ENCODE measurements around the gene HES3. TPM values are rescaled to one million over a fixed set of nuclear protein-coding genes. Genes with fewer than 3 reads are reported as not detected.
A peak's percentile ranks its signal among the peaks of the same experiment; 100 is the strongest.

HES3 gene
- polyA plus RNA-seq, 1 of the 3 experiments (the other 2 are of a cell fraction): not detected

DNA sequence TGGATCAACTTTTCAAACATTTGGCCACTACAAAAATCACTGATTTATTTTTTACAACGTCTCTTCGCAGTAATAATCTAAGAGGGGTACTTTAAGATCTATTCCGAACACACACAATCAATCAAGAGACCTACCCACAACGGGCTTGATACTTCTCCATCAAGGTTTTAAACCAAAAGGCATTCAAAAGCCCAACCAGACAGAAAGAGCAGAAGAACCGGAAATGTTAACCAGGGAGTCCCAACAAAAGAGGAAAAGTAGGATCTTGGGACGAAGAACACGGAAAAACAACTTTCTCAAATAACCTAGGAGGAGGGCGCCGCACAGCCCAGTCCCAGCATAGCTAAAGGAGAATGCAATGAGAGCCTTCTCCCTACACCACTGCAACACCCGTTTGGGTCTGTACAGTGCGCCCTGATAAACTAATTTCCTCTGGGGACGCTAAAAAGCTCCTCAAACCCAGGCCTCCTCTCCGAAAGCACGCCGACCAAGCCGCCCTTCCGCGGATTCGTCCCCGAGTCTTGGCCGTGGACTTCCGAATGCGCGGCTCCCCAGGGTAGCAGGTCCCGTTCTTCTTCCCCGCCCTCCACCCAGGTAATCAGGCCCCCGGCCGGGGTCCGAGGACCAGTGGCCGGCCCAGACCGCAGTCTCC lies 45.2 kb upstream of the HES3 start:
- ChIA-PET POLR2A (interaction anchor here (1.6 kb wide), 1 partner anchor 10 kb away, joined by 3 read pairs; no protein-coding TSS in a partner anchor), CTCF (interaction anchor here (1.0 to 6.8 kb wide), 9 partner anchors 10 to 144 kb away, joined by 3 to 52 read pairs (median 5); no protein-coding TSS in a partner anchor)
- Histone ChIP-seq H3F3A (replicated peaks; ENCODE audit: insufficient read depth) (peaks cover 5% of the 10 kb centered on the region), H2AFZ (ENCODE audit: low read depth) (no peak overlapping the region), H3K27ac (ENCODE audit: low read depth in 2 of 2, low read length in 1 of 2) (peak overlapping the region; percentile 71 to 74), H3K9me3 (no peaks in the 10 kb centered on the region), H3K27me3 (ENCODE audit: insufficient read depth) (no peaks in the 10 kb centered on the region), H3K4me1 (ENCODE audit: control insufficient read depth in 1 of 2, insufficient read depth in 2 of 2, low read depth in 1 of 2, low read length in 1 of 2) (peaks cover 8 to 17% of the 10 kb centered on the region in 2 experiments; a peak in 3 of 4 replicates), H3K9me2 (no peaks in the 10 kb centered on the region), H3K79me2 (ENCODE audit: insufficient read depth) (peaks cover 62% of the 10 kb centered on the region), H3K4me3 (ENCODE audit: low read depth in 2 of 2, low read length in 1 of 2) (peak overlapping the region; percentile 84 to 87), H3K4me2 (peak overlapping the region; percentile 76), H3K9ac (peak overlapping the region; percentile 98), H4K20me1 (ENCODE audit: insufficient read depth) (peaks cover 44% of the 10 kb centered on the region), H3K36me3 (replicated peaks in 1 of 2; ENCODE audit: control insufficient read depth in 1 of 2, insufficient read depth in 2 of 2, low read length in 1 of 2) (peaks cover 17 to 37% of the 10 kb centered on the region in 2 experiments)
- TF ChIP-seq GATA2 (CRISPR knock-in tag; IDR thresholded peaks at IDR 0.05): no peak
- TF ChIP-seq MXI1 (IDR thresholded peaks at IDR 0.05; ENCODE audit: low read depth, low read length): peak; percentile 6; the same call in 1 of the 2 replicates
- no peak for TF ChIP-seq TAF1 (IDR thresholded peaks at IDR 0.05; ENCODE audit: borderline replicate concordance, low read depth, low read length)
- no peak for TF ChIP-seq NRF1 (IDR thresholded peaks at IDR 0.05; ENCODE audit: low read depth, low read length)
- TF ChIP-seq PBX3 (IDR thresholded peaks at IDR 0.05): no peak
- TF ChIP-seq, protein P1, sequence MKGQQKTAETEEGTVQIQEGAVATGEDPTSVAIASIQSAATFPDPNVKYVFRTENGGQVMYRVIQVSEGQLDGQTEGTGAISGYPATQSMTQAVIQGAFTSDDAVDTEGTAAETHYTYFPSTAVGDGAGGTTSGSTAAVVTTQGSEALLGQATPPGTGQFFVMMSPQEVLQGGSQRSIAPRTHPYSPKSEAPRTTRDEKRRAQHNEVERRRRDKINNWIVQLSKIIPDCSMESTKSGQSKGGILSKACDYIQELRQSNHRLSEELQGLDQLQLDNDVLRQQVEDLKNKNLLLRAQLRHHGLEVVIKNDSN (IDR thresholded peaks at IDR 0.05; ENCODE audit: borderline replicate concordance, low read depth): no peak
- TF ChIP-seq, protein P2, sequence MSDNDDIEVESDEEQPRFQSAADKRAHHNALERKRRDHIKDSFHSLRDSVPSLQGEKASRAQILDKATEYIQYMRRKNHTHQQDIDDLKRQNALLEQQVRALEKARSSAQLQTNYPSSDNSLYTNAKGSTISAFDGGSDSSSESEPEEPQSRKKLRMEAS (IDR thresholded peaks at IDR 0.05; ENCODE audit: low read depth): no peak
- no peak for TF ChIP-seq POLR2AphosphoS5 (IDR thresholded peaks at IDR 0.05; ENCODE audit: low read depth, low read length)
- no peak for TF ChIP-seq RCOR1 (IDR thresholded peaks at IDR 0.05; ENCODE audit: low read length)
- no peak for DNase-seq
- under 1% methylated on average over 21 of the region's 31 CpGs for WGBS (ENCODE audit: low lambda C conversion rate)

GRCh38 chr1:6199298-6200187 lies 44.4 kb upstream of the HES3 start, which contains the start of gene RPL22:
Gene RPL22, minus strand, starts transcription at chr1:6199595. Its CDS starts 22 bp downstream, at chr1:6199573.
- no peaks in the 10 kb centered on the region for H3K9me2 ChIP-seq
- no peaks in the 10 kb centered on the region for H3K9me3 ChIP-seq
- H3F3A ChIP-seq (replicated peaks; ENCODE audit: insufficient read depth): peaks cover 5% of the 10 kb centered on the region
- H3K27ac ChIP-seq (ENCODE audit: low read depth in 2 of 2, low read length in 1 of 2): peak within 1 kb of the TSS; percentile 74 to 91
- peaks cover 8 to 17% of the 10 kb centered on the region in 2 experiments; a peak in 3 of 4 replicates for H3K4me1 ChIP-seq (ENCODE audit: control insufficient read depth in 1 of 2, insufficient read depth in 2 of 2, low read depth in 1 of 2, low read length in 1 of 2)
- H3K4me3 ChIP-seq (ENCODE audit: low read depth in 2 of 2, low read length in 1 of 2): peak within 1 kb of the TSS; percentile 84 to 87
- no peaks in the 10 kb centered on the region for H3K27me3 ChIP-seq (ENCODE audit: insufficient read depth)
- 10% methylated on average over 23 of the region's 53 CpGs for WGBS (ENCODE audit: low lambda C conversion rate)
- POLR2A ChIA-PET: interaction anchor here (1.6 kb wide), 1 partner anchor 9 kb away, joined by 3 read pairs; no protein-coding TSS in a partner anchor
- peak; percentile 94 for DNase-seq
- peak within 1 kb of the TSS; percentile 95 for H2AFZ ChIP-seq (ENCODE audit: low read depth)
- H3K4me2 ChIP-seq: peak within 1 kb of the TSS; percentile 76
- peaks cover 36% of the 10 kb centered on the region for H4K20me1 ChIP-seq (ENCODE audit: insufficient read depth)
- peaks cover 12 to 30% of the 10 kb centered on the region in 2 experiments for H3K36me3 ChIP-seq (replicated peaks in 1 of 2; ENCODE audit: control insufficient read depth in 1 of 2, insufficient read depth in 2 of 2, low read length in 1 of 2)
- peaks cover 54% of the 10 kb centered on the region for H3K79me2 ChIP-seq (ENCODE audit: insufficient read depth)
- H3K9ac ChIP-seq: peak within 1 kb of the TSS; percentile 98
- CTCF ChIA-PET: interaction anchor here (0.9 to 6.8 kb wide), 11 partner anchors 9 to 144 kb away, joined by 3 to 52 read pairs (median 5); no protein-coding TSS in a partner anchor
- peak; percentile 63; the same call in 1 of the 2 replicates for TF ChIP-seq RCOR1 (IDR thresholded peaks at IDR 0.05; ENCODE audit: low read length)
- peak; percentile 85 for TF ChIP-seq TAF1 (IDR thresholded peaks at IDR 0.05; ENCODE audit: borderline replicate concordance, low read depth, low read length)
- TF ChIP-seq, protein P2 (IDR thresholded peaks at IDR 0.05; ENCODE audit: low read depth): peak; percentile 79; the same call in 1 of the 2 replicates
- no peak for TF ChIP-seq TEAD4 (IDR thresholded peaks at IDR 0.05; ENCODE audit: borderline replicate concordance, insufficient read depth)
- TF ChIP-seq ZBTB33 (IDR thresholded peaks at IDR 0.05; ENCODE audit: borderline replicate concordance, low read depth): peak; percentile 53; the same call in 1 of the 2 replicates
- no peak for TF ChIP-seq RAD21 (IDR thresholded peaks at IDR 0.05; ENCODE audit: low read length)
- TF ChIP-seq CTCF (IDR thresholded peaks at IDR 0.05): no peak
- TF ChIP-seq JUND (IDR thresholded peaks at IDR 0.05): no peak
- TF ChIP-seq MEF2A (IDR thresholded peaks at IDR 0.05; ENCODE audit: borderline replicate concordance, low read depth): no peak
- peak; percentile 87 for TF ChIP-seq SIN3A (IDR thresholded peaks at IDR 0.05; ENCODE audit: borderline replicate concordance, low read depth, low read length)
- TF ChIP-seq NFIC (IDR thresholded peaks at IDR 0.05; ENCODE audit: borderline replicate concordance): no peak
- peak; percentile 76 for TF ChIP-seq ELF1 (IDR thresholded peaks at IDR 0.05)
